GM21381 (cell line): ENCODE results near the gene GPR107.

Source experiments
- ATAC-seq: cut with Tn5 transposase; IDR thresholded peaks from one replicate; pipeline ENCODE4 v1.9.1; 2021; ENCODE audit warnings: mild to moderate bottlenecking, moderate library complexity; ENCODE audit not compliant: unreplicated experiment

The GPR107 gene

DNA sequence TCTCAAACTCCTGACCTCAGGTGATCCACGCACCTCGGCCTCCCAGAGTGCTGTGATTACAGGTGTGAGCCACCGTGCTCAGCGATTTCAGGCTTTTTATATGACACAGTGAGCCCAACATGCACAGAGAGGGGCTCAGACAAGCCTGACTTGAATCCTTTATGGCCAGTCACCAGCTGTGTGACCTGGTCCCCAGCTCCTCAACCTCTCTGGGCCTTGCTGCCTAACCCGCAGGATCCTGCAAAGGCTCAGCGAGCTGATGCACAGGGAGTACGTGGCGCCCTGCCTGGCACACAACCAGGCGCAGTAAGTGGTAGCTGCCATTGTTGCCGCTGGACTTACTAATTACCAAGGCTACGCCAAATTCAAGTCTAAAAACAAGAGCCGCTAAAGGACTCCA lies 101.9 kb downstream of the GPR107 start:
- ATAC-seq, result no peak

DNA sequence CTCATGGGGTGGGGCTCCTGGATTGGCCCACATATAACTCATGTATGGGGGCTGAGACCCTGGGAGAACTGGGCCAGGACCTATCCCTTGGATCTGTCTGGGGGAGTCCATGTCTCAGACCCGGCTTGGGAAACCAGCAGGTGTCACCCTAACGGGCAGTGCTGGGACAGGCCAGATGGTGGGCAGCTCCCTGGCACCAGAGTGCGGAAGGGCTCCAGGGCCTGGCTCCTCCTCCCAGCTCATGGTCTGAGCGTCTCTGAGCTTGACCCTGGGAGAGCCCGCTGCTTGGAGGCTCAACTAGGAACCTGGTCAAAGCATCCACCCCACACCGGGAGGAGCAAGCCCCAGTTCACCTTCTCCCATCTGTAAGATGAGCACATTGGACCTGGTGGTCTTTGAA lies 103.0 kb downstream of the GPR107 start:
- no peak for ATAC-seq

DNA sequence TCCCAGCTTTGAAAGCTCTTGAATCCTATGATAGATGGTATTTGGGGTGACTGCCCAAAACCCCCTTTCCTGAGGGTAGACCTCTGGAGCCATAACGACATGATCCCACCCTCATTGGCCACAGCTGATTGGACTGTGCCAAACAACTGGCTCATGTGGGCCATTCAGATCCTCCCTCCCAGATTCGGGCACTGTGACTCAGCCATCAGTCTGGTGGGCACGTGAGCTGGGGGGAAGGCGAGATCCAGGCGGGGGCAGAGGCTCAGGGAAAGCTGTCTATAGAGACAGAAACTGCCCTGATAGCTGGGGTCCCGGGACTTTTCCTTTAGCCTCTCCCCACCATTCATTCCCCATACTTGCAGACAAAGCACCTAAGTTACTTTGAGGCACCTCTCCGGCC lies 103.4 kb downstream of the GPR107 start:
- ATAC-seq, result no peak

DNA sequence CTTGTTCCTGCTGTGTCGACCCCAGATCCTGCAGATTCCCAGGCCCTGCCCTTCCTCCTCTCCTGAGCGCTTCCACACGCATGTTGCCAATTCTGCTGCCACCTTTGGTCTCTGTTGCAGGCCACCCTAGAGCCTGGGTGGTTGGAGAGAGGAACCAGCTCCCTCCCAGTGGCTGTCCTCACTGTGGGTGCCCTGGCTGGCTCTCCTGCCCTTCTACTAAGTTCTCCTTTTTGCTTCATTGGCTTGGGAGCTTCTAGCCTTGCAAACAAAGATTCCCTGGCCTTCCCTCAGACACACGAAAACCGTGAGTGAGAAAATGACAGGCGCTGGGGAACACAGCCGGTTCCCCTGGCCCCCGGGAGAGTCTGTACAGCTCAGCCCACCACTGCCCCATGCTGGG lies 104.3 kb downstream of the GPR107 start:
- no peak for ATAC-seq

DNA sequence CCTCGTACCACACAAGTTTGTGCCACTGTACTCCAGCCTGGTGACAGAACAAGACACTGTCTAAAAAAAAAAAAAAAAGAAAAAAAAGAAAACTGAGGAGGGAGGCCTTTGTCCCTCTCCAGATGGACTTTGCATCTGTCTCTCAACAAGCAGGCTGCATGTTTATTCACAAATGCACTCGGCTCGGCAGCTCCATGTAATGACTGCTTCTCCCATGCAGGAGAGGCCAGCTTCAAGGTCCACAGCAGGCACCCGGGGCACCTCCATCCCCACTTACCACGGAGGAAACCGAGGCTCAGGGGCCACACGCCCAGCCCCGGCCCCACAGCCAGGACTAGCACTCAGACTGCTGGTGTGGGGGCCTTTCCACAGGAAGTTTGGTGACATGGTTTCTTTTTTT lies 105.4 kb downstream of the GPR107 start:
- ATAC-seq, result no peak

DNA sequence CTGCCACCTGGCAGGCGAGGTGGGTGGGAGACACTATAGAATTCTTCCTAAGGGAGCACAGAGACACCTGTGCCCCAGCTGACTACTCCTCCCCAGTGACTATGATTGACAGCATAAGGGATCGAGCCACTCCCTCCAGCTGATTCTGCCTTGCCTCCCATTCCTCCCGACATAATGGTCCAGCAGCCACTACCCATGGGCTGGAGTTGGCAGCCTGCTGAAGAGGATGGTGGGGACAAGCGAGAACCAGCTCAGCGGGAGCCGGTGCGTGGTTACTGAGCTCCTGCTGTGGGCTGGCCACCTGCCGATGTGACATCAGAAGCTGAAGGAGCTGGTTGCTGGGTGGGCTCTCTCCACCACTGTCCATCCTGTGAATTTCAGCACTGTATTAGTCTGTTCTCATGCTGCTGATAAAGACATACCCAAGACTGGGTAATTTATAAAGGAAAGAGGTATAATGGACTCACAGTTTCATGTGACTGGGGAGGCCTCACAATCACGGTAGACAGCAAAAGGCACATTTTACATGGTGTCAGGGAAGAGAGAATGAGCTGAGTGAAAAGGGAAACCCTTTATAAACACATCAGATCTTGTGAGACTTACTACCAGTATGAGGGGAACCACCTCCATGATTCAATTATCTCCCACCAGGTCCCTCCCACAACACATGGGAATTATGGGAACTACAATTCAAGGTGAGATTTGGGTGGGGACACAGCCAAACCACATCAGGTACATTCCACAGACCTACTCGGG lies 106.4 kb downstream of the GPR107 start:
- ATAC-seq, result no peak

DNA sequence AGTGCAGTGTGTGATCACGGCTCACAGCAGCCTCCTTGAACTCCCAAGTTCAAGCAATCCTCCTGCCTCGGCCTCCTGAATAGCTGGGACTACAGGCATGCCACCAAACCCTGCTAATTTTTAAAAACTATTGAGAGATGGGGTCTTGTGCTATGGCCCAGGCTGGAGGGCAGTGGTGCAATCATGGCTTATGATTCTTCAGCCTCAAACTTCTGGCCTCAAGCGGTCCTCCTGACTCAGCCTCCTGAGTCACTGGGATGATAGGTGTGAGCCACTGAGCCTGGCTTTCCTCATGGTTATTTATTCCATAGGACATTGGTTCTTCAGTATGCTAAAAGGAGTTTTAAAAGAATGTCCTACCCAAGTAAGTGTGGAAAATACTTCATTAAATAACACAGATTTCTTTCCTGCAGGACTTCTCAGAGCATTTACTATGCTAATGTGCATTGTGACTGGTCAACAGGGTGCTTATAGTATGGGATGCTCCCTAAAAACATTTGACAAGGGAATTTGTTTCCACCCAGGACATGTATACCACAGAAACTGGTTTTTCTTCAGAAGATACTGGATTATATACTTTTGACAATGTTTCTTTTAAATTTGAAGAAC lies 107.3 kb downstream of the GPR107 start:
- no peak for ATAC-seq

DNA sequence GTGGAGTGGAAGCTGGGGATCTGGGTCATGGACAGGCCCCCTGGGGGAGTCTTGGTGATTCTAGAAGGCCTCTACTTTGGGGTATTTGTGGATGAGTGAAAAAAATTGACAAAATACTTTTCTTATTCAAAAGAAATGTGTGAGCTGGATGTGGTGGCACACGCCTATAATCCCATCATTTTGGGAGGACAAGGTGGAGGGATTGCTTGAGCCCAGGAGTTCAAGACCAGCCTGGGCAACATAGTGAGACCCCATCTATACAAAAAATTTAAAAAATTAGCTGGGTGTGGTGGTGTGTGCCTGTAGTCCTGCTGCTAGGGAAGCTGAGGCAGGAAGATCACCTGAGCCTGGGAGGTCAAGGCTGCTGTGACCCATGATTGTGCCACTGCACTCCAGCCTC lies 111.9 kb downstream of the GPR107 start:
- ATAC-seq, result no peak

DNA sequence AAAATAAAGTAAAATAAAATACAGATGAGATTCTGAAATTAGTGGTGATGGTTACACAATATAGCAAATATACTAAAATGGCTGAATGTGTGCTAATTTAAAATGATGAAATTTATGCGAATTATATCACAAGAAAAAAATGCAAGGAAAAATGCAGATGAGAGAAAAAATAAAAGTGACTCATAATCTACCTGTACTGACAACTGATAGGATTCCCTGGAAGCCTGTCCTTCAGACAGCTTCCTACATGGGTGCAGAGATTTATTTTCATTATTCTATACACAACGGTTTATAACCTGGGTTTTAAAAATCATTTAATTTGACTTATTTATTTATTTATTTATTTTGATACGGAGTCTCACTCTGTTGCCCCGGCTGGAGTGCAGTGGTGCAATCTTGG lies 112.7 kb downstream of the GPR107 start:
- ATAC-seq, result no peak

DNA sequence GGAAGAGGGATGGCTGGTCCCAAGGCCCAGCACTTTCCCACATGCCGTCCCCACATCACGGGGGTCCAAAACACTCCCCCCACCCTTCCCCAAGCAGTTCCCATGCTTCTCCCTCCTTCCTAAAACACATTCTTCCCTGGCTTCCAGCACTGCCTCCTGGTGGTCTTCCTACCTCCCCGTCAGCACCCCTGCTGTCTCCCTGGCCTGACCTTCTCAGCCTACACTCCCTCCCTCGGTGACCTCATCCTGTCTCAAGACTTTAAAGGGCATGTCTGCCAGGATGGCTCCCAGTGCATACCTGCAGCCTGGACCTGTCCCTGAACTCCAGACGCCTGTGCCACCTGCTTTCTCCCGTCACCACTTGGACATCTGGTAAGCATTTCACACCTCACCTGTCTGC lies 114.2 kb downstream of the GPR107 start:
- ATAC-seq, result no peak

DNA sequence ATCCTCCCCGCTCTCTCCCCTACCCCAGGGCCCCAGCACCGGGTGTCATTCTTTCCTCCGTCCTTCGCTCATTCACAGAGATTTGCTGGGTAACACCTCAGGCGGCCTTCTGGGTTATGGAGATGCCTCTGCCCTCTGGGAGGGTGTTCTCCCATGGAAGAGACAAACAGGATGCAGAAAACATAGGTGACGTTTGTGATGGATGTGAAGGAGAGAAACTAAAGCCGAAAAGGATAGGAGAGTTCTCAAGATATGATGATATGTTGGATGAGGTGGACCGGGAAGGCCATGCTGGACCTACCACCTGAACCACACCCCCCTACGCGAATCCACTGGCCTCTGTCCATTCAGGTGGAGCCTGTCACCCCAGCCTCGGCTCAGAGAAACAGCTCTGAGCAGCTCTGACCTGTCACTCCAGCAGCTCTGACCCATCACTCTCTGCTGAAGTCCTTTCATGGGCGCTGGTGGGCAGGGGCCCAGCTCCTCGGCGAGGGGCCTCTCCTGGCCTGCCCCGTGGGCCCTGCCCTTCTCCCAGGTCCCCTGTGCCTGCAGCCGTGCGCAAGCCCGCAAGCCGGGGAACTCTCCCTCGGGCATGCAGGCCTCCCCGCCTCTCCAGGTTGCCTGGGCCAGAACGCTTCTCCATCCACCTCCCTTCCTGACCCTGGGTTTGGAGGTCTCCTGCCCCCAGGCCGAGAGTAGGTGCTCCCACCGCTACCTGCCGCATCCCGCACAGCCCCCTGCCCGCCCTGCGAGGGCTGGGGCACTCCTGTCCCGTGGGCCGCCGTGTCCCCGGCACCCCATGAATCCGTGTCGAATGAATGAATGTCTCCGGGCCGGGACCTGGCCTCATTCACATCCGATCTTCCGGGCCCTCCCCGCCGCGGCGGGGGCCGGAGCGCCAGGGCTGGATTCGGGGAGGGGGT lies 117.8 kb downstream of the GPR107 start:
- ATAC-seq, result no peak

DNA sequence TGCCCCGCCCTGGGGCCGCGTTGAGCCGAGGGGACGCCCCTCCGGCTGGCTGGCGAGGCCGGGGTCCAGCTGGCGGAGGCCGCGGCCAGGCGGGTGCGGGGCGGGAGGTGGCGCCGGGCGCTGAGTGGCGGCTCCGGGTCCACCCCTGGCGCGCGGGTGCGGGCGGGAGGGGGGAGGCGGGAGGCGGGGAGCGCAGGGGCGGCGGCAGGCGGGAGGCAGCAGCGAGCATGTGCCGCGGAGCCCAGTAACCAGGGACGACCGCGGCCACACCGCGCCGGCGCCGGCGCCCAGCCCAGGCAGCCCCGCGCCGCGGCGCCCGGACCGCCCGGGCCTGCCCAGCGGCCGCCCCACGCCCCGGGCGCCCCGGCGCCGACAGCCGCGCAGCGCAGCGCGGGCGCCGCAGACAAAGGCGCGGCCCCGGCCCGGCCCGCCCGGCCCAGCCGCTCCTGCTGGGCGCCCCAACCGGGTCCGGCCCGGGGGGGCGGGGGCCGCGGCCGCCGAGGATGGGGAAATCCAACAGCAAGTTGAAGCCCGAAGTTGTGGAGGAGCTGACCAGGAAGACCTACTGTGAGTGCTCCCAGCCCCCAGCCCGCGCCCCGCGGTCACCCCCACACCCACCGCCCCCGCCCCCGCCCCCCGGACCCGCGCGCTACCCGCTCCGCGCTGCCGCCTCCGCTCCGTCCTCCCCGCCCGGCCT lies 118.6 kb downstream of the GPR107 start, which contains the start of gene NCS1:
NCS1 (plus strand) TSS at position 244 of the 697 bp plus-strand sequence; CDS start at position 504, 260 bp downstream.
- ATAC-seq, result no peak

DNA sequence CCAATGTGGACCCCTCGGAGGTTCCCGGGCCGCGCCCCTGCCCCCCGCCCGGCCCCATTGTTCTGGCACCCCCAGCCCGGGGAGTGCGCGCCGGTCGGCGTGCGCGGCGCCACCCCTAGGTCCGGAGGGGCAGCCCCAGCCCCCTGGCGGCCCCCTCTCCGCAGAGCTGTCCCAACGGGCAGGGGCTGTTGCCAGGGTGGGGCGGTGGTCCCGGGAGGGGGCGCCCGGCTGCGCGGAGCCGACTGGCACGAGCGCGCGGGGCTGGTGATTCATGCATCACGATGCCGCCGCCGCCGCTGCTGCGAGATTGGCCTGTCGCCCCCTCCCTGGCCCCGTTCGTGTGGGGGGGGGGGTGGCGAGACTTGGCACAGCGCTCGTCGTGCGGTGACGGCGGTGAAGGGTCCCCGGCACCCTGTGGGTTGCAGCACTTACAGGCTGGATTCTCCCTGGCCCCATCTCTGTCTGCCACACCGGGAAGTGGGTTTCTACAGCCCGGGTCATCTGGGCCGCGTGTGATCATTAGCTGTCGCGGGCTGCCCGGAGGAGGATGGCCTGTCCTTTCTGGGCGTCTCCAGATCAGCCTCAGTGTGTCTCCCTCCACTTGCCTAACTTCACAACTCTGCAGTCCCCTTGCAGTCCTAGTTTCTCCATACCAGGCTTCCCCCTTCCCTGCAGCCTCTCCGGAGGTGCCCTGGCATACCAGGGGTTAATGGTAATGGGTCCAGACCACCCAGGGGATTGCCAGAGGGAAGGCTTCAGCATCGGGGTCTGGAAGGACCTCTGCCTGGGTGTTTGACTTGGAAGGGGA lies 119.4 kb downstream of the GPR107 start:
- no peak for ATAC-seq

DNA sequence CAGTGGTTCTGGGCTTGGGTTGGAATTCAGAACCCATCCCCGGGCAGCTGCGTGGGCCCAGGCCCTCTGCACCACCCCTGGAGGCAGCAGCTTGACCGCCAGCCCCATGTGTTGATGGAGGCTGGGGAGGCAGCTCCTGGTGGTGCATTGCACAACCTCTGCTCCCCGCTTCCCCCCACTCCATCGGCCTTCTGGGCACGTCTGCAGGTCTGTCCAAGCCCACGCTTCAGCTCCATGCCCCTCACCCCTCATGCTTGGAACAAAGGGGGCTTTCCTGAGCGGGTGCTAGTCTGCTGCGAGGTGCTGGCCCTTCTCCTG lies 119.9 kb downstream of the GPR107 start:
- no peak for ATAC-seq

DNA sequence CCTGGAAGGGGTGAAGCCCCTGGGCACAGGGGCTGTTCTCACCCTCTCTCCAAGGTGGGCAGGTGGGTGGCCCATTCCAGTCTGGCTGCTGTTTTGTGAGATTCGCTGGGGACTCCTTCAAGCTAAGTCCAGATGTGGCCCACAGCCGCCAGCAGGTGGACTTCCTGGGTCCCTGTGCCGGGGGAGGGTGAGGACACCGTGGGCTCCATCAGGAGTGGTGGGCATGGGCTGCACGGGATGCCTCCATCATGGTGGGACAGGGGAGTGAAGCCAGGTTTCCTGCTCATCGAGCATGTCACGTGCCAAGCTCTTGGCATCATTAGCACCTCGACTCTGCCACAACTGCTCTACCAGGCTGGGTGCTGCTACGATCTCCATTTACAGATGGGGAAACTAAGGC lies 120.3 kb downstream of the GPR107 start:
- no peak for ATAC-seq

DNA sequence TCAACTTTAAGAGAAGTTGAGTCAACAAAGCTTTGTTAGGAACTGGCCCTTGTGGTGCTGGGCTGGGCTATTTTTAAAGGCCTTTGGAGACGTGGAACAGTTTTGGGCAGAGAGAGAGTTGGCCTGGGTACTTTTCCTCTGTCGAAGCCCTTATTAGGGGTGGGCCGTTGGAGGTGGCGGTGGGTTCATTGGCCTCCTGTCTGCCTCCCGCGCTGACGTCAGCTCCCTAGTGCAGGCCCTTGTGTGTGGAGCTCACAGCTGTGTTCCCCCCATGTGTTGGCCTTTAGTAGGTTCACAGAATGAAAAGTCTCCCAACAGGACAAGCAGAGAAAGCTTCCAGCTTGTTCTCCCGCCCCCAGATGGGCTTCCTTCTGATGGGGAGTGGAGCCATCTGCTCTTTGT lies 121.2 kb downstream of the GPR107 start:
- no peak for ATAC-seq

DNA sequence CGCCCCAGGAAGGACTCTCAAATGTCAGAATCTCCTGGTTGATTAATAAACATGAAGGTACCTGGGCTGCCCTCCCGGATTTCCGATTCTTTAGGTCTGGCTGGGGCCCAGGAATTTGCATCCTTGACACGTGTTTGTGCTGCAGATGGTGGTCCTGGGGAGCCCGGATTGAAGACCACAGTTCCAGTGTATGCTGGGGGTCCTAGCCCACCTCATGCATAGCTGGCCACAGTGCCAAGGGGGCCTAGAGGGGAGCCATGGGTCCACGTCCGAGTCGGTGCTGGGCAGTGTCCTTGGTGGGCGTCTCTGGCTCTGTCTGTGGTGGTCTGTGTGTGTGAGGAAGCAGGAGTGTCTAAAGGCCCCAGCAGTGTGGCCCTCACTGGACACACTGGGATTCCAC lies 121.6 kb downstream of the GPR107 start:
- no peak for ATAC-seq

DNA sequence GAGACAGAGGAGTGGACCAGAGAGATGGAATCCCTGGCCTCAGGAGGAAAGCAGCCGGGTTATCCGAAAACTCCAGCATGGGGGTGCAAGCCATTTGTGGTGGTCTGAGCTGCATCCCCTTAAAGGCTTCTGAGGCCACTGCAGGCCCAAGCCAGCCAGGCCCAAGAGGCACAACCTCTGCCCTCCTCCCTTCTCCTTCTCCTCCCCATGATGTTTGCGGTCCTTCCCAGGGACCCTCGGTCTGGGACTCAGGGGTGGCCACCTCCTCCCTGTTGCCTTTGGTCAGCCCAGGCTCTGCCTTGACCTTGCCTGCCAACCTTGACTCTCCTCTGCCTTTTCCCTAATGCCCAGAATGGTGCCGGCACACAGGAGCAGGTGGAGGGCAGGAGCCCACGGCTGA lies 123.1 kb downstream of the GPR107 start:
- no peak for ATAC-seq

DNA sequence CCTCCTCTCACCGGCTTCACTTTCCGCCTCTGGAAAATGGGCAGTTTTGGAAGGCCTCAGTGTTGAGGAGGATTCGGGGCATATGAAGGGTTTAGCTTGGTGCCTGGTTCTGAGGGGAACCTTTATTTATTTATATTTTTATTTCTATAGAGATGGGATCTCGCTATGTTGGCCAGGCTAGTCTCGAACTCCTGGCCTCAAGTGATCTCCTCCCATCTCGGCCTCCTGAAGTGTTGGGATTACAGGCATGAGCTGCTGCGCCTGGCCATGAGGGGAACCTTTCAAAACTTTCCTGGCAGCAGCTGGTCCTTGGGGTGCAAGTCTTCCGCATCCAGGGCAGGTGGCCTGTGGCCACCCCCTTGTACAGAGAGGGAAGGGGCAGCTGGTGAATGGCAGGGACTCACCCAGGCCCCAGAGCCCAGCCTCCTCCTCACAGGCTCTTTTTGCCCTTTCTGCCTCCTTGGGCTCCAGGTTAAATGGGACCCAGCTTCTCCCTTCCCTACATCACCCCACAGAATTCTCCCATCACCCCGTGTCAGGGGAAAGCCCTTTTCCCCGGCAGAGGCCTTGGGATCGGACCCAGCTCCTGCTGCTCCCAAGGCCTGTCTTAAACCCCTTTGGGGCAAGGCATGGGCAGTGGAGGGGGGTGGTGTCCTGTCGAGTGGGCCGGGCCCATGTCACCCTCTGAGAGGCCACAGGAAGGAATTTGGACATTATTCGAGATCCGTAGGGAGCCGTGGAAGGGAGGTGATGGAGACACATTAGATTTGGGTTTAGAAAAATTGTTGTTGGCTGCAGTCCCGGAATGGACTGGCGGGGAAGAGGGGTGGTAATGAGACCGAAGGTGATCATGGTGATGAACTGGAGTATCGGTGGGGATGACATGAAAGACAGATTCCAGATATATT lies 124.4 kb downstream of the GPR107 start:
- ATAC-seq, result no peak
